GM21367 (cell line): ENCODE results near the gene USP16.

Experiments
- ATAC-seq: cut with Tn5 transposase; IDR thresholded peaks from one replicate; pipeline ENCODE4 v1.9.1; 2021; ENCODE audit not compliant: unreplicated experiment

The USP16 gene

DNA sequence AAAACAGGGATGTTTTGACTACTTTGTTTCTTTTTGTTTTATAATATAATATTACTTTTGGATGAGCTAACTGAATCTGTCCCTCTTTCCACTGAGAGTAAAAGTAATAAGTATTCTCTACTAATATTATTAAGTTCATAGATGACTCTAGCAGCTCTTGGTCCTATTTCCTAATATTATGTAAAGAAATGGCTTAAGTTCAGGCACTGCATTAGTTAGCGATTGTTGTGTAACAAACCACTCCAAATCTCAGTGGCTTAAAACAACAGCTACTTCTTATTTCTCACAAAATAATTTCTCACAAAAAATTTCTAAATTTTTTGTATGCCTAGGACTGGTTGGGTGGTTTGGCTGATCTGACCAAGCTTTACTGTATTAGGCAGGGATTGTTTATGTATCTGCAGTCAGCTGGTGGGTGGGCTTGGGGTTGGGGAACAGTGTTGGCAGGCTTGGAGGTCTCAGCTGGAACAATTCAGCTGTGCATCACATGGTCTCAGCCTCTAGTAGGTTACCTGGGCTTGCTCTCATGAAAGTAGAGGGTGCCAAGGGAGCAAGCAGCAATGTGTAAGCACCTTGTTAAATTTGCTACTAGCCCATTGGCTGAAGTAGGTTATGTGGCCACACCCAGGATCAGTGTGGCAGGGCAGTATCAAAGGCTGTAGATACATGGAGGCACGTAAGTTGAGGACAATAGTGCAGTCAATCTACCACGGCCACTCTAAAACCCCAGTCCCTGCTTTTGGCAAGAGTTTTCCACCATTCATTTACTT lies 57.8 kb downstream of the USP16 start:
- no peak for ATAC-seq

DNA sequence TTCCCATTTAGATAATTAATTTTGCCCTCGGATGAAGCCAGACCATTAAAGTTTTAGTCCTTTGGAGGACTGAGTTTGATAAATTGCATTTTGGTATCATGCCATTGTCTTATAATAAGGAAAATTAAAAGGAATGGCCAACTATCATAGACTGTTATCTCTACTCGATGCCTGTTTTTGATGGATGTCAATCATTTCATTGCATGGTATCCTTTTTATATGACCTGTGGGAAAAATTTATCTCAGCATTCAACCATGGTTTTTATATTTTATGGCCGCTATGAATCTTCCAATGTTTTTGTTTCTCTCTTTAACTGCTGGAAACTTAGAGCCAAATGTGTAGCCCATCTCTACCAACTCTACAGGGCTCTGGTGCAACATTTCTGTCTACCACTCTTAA lies 58.8 kb downstream of the USP16 start:
- no peak for ATAC-seq

GRCh38 chr21:29084372-29084771 lies 59.9 kb downstream of the USP16 start:
- ATAC-seq: no peak

- ATAC-seq: no peak
Measured at GRCh38 chr21:29085106-29085752, 60.8 kb downstream of the USP16 start.

DNA sequence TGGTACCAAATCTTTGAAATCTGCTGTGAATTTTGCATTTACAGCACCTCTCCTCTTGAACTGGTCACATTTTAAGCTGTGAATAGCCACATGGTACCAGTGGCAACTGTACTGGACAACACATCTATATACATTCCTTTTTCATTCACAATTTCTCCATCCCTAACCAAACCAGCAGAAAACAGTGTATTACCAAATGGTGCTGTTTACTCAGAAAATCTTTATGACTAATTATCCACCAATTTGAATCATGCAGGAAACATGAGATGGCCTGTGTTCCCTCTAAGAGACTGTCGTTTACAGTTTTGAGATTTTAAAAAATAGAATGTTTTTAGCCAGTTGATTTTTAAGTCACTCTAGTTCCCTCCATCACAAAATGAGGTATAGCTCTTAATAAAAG lies 66.6 kb downstream of the USP16 start:
- no peak for ATAC-seq

GRCh38 chr21:29092102-29092959 lies 67.9 kb downstream of the USP16 start:
- no peak for ATAC-seq

- ATAC-seq: no peak
Measured at GRCh38 chr21:29096218-29097015, 71.9 kb downstream of the USP16 start.

DNA sequence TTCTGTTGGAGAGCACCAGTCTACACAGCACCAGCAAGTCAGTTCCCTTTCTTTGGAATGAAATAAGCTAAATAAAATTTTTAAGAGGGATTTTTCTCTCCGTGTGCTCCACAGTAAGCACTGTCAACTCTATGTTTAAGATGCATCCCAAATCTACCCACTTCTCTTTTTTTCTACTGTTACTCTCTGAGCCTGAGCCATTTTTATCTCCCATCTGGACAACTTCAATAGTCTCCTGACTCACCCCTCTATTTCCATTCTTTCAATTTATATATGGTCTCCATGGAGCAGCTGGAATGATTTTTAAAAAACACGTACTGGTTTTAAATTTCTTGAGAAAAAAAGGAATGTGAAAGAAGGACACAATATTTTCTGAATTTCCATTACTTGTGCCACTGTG lies 73.7 kb downstream of the USP16 start:
- ATAC-seq: no peak

- no peak for ATAC-seq
Measured at GRCh38 chr21:29102791-29103257, 78.4 kb downstream of the USP16 start.
